Ammon's horn (tissue), 1 donor: Measurements from ENCODE around the gene GPBP1L1.
"Not testable (repeated sequence)": the region's sequence is repeated elsewhere in the genome, so short reads cannot be mapped to it uniquely, and the experiment has no call there.

Experiments
- DNase-seq: peaks from one replicate; pipeline ENCODE4 v3.0.0-alpha.2; 2016; ENCODE audit warnings: low spot score

The GPBP1L1 gene

GRCh38 chr1:45640293-45640692 lies 46.0 kb downstream of the GPBP1L1 start:
- no peak for DNase-seq

GRCh38 chr1:45635211-45635610 lies 51.1 kb downstream of the GPBP1L1 start:
- no peak for DNase-seq

GRCh38 chr1:45630429-45630828 lies 55.9 kb downstream of the GPBP1L1 start:
- no peak for DNase-seq

GRCh38 chr1:45629035-45629434 lies 57.3 kb downstream of the GPBP1L1 start:
- no peak for DNase-seq

GRCh38 chr1:45623972-45624371 lies 62.4 kb downstream of the GPBP1L1 start, which contains the start of gene CCDC17:
Gene CCDC17 (minus strand): TSS chr1:45624054. CDS start chr1:45623909, 145 bp downstream.
- no peak for DNase-seq

- no peak for DNase-seq
Observed at GRCh38 chr1:45622524-45623394, 63.6 kb downstream of the GPBP1L1 start.

- no peak for DNase-seq
Observed at GRCh38 chr1:45621895-45622523, 64.3 kb downstream of the GPBP1L1 start.

GRCh38 chr1:45621501-45621836 lies 64.9 kb downstream of the GPBP1L1 start:
- DNase-seq = peak; percentile 34

- DNase-seq = no peak
Observed at GRCh38 chr1:45620588-45621500, 65.5 kb downstream of the GPBP1L1 start.

- no peak for DNase-seq
Observed at GRCh38 chr1:45619149-45619921, 67.0 kb downstream of the GPBP1L1 start.

- DNase-seq = no peak
Observed at GRCh38 chr1:45617618-45618017, 68.7 kb downstream of the GPBP1L1 start.

GRCh38 chr1:45615885-45616284 lies 70.4 kb downstream of the GPBP1L1 start:
- no peak for DNase-seq

GRCh38 chr1:45612941-45613579 lies 73.3 kb downstream of the GPBP1L1 start:
- DNase-seq = no peak

- DNase-seq = no peak
Observed at GRCh38 chr1:45610589-45611226, 75.6 kb downstream of the GPBP1L1 start.

- DNase-seq = no peak
Observed at GRCh38 chr1:45608175-45609156, 77.9 kb downstream of the GPBP1L1 start.

GRCh38 chr1:45607404-45608074 lies 78.8 kb downstream of the GPBP1L1 start:
- no peak for DNase-seq

GRCh38 chr1:45604239-45604638 lies 82.1 kb downstream of the GPBP1L1 start:
- DNase-seq = no peak

GRCh38 chr1:45596765-45597164 lies 89.6 kb downstream of the GPBP1L1 start:
- not testable (repeated sequence) for DNase-seq

- DNase-seq = no peak
Observed at GRCh38 chr1:45594412-45594811, 91.9 kb downstream of the GPBP1L1 start.
